ENCODE data around the gene DRC1. TPM values are rescaled to one million over a fixed set of nuclear protein-coding genes. Genes with fewer than 3 reads are reported as not detected.
"Not testable (repeated sequence)": the region's sequence is repeated elsewhere in the genome, so short reads cannot be mapped to it uniquely, and the experiment has no call there.

The DRC1 gene
- total RNA-seq (1 to 10 TPM in 1 of 2 donors, not detected in 1; 1.8 TPM), polyA plus RNA-seq (ENCODE audit: insufficient read length in 6 of 6) (1 to 10 TPM in 5 of 6 donors, under 1 TPM in 1; 0.92 to 7.9 (median 5.6) TPM)
- long read RNA-seq, donor 1, result 0 reads
- long read RNA-seq, donor 2, result 0 reads
- long read RNA-seq, donor 3, result 0 reads
- long read RNA-seq, donor 4, result 0 reads
- long read RNA-seq, donor 5, result 0 reads
- long read RNA-seq, donor 6, result 0 reads
- long read RNA-seq, donor 7, partial matches to known transcripts, result 0 of 1 reads
- long read RNA-seq, donor 7, other reads (novel, unspliced or antisense), result 0 of 1 reads
- long read RNA-seq, donor 8, partial matches to known transcripts, result 0 of 1 reads
- long read RNA-seq, donor 8, other reads (novel, unspliced or antisense), result 0 of 1 reads
- long read RNA-seq, donor 9, result 0 reads
- long read RNA-seq, donor 10, partial matches to known transcripts, result 1 of 3 reads
- long read RNA-seq, donor 10, other reads (novel, unspliced or antisense), result 0 of 3 reads
- long read RNA-seq, donor 11, result 0 reads
- long read RNA-seq, donor 12, result 0 reads

GRCh38 chr2:26401739-26402541, at the start of gene DRC1:
Gene DRC1 (plus strand): TSS chr2:26401920. CDS start chr2:26401990, 70 bp downstream.
- Histone ChIP-seq H3K9me3 (no peaks in the 10 kb centered on the region), H3K36me3 (no peaks in the 10 kb centered on the region), H3K4me1 (peaks cover 0 to 9% of the 10 kb centered on the region in 2 donors), H3K4me3 (peak within 1 kb of the TSS in 1 of 2 donors; percentile 6), H3K27ac (no peak within 1 kb of the TSS), H3K27me3 (peaks cover 0 to 23% of the 10 kb centered on the region in 2 donors)
- TF ChIP-seq, protein P1, sequence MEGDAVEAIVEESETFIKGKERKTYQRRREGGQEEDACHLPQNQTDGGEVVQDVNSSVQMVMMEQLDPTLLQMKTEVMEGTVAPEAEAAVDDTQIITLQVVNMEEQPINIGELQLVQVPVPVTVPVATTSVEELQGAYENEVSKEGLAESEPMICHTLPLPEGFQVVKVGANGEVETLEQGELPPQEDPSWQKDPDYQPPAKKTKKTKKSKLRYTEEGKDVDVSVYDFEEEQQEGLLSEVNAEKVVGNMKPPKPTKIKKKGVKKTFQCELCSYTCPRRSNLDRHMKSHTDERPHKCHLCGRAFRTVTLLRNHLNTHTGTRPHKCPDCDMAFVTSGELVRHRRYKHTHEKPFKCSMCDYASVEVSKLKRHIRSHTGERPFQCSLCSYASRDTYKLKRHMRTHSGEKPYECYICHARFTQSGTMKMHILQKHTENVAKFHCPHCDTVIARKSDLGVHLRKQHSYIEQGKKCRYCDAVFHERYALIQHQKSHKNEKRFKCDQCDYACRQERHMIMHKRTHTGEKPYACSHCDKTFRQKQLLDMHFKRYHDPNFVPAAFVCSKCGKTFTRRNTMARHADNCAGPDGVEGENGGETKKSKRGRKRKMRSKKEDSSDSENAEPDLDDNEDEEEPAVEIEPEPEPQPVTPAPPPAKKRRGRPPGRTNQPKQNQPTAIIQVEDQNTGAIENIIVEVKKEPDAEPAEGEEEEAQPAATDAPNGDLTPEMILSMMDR (IDR thresholded peaks at IDR 0.05), result no peak
- ATAC-seq, result peak; percentile 85
- intact Hi-C loops (cut with DNase I), result no loop called here
- DNase-seq, result peak; percentile 63 to 84 (median 76)

GRCh38 chr2:26352892-26353291, 48.8 kb upstream of the DRC1 start:
- H3K36me3 ChIP-seq, result peaks cover 0 to 4% of the 10 kb centered on the region in 2 donors
- no peak for DNase-seq
- peaks cover 0 to 10% of the 10 kb centered on the region in 2 donors for H3K4me1 ChIP-seq
- intact Hi-C loops (cut with DNase I), result no loop called here
- H3K27me3 ChIP-seq, result no peaks in the 10 kb centered on the region
- ATAC-seq, result no peak
- H3K9me3 ChIP-seq, result no peaks in the 10 kb centered on the region
- TF ChIP-seq, protein P1 (IDR thresholded peaks at IDR 0.05), result no peak
- no peak overlapping the region for H3K27ac ChIP-seq
- H3K4me3 ChIP-seq, result no peak overlapping the region

GRCh38 chr2:26354469-26354868, 47.3 kb upstream of the DRC1 start:
- H3K4me1 ChIP-seq; DNase-seq; H3K27me3 ChIP-seq; H3K36me3 ChIP-seq; intact Hi-C loops (cut with DNase I); H3K27ac ChIP-seq; H3K9me3 ChIP-seq; H3K4me3 ChIP-seq; ATAC-seq: not testable (repeated sequence)

DNA sequence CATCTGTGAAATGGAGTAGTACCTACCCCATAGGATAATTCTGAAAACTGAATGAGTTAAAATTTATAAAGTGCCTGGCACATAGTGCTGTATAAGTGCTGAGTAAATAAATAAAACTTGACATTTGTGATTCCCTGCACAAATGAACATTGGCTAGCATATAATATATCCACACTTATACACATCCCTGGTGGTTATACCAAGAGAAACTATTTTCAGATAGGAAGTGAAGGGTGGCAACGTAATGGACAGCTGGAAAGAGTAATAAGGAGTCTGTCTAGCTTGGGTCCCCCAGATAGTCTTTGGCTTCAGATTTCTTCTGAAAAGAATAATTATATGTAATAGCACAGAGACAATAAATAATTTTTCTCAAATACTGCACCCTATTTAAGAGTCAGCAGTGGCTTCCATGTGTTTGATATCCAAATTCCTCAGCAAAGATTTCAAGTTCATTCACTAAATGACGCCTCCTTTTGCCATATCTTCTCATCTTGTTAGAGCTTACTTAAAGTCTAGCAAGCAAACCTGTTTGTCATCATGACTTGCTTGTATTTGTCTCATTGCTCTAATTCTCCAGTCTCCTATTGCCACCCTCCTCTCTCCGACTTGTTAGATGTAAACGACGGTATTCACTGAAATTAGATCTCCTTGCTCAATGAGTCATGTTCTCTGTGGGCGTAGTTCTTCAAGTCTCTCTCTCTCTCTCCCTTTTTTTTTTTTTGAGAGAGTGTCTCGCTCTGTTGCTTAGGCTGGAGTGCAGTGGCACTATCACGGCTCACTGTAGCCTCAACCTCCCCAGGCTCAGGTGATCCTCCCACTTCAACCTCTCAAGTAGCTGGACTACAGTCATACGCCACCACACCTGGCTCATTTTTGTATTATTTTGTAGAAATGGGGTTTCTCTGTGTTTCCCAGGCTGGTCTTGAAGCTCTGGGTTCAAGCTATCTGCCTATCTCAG, 46.4 kb upstream of the DRC1 start:
- ATAC-seq (peak; percentile 22), DNase-seq (no peak)
- Histone ChIP-seq H3K27me3 (no peaks in the 10 kb centered on the region), H3K4me1 (no peaks in the 10 kb centered on the region), H3K27ac (no peak overlapping the region), H3K4me3 (no peak overlapping the region), H3K36me3 (peaks cover 0 to 4% of the 10 kb centered on the region in 2 donors), H3K9me3 (no peaks in the 10 kb centered on the region)
- TF ChIP-seq, protein P1 (IDR thresholded peaks at IDR 0.05), result no peak
- intact Hi-C loops (cut with DNase I), result no loop called here

DNA sequence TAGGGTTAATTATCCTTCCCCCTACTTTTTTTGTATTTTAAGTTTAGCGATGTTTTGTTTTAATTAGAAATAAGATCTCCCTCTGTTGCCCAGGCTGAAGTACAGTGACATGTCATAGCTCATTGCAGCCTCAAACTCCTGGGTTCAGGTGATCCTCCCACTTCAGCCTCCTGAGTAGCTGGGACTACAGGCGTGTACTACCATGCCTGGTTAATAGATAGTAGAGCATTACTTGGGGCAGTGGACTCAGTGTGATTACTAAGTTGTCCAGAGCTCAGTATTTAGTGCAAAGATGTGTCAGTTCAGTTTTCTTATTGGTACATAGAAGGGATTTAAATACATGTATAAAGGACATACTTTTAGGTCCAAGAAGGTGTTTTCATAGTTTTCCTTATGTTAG, 45.6 kb upstream of the DRC1 start:
- ATAC-seq (no peak), DNase-seq (no peak)
- Histone ChIP-seq H3K36me3 (peaks cover 0 to 4% of the 10 kb centered on the region in 2 donors), H3K4me3 (no peak overlapping the region), H3K27ac (no peak overlapping the region), H3K27me3 (no peaks in the 10 kb centered on the region), H3K4me1 (no peaks in the 10 kb centered on the region), H3K9me3 (no peaks in the 10 kb centered on the region)
- TF ChIP-seq, protein P1 (IDR thresholded peaks at IDR 0.05), result no peak
- intact Hi-C loops (cut with DNase I), result no loop called here

All from left lung (tissue), 14 donors.